Nephron (organoid): ENCODE data around the gene LMX1B.

Source experiments
- H3K27ac Mint-ChIP-seq, 3 experiments: 2 replicates each; pipeline ENCODE4 v1.8.0; 2020; ENCODE audit warnings: mixed read lengths in 3 of 3, mild to moderate bottlenecking in 2 of 3, moderate library complexity in 1 of 3
- H3K27me3 Mint-ChIP-seq: 2 replicates; pipeline ENCODE4 v1.8.0; 2021; ENCODE audit warnings: low read depth, mild to moderate bottlenecking, moderate library complexity, mixed read lengths
- H3K36me3 Mint-ChIP-seq: 2 replicates; pipeline ENCODE4 v1.8.0; 2020; ENCODE audit warnings: low read depth, mixed read lengths
- H3K4me1 Mint-ChIP-seq: 2 replicates; pipeline ENCODE4 v1.8.0; 2020; ENCODE audit warnings: mixed read lengths
- H3K4me3 Mint-ChIP-seq, 3 experiments: 2 replicates each; pipeline ENCODE4 v1.8.0; 2020; ENCODE audit warnings: mild to moderate bottlenecking in 3 of 3, mixed read lengths in 3 of 3, moderate library complexity in 2 of 3
- H3K9me3 Mint-ChIP-seq: 2 replicates; pipeline ENCODE4 v1.8.0; 2020; ENCODE audit warnings: mixed read lengths
- TF ChIP-seq, protein P1 (sequence below), 3 experiments: fragments of 200-600 bp; sonication (generic); IDR thresholded peaks; one replicate each; pipeline ENCODE4 v1.5.0; 2021; ENCODE audit warnings: antibody characterized with exemption in 3 of 3; ENCODE audit not compliant: unreplicated experiment in 3 of 3

The LMX1B gene

DNA sequence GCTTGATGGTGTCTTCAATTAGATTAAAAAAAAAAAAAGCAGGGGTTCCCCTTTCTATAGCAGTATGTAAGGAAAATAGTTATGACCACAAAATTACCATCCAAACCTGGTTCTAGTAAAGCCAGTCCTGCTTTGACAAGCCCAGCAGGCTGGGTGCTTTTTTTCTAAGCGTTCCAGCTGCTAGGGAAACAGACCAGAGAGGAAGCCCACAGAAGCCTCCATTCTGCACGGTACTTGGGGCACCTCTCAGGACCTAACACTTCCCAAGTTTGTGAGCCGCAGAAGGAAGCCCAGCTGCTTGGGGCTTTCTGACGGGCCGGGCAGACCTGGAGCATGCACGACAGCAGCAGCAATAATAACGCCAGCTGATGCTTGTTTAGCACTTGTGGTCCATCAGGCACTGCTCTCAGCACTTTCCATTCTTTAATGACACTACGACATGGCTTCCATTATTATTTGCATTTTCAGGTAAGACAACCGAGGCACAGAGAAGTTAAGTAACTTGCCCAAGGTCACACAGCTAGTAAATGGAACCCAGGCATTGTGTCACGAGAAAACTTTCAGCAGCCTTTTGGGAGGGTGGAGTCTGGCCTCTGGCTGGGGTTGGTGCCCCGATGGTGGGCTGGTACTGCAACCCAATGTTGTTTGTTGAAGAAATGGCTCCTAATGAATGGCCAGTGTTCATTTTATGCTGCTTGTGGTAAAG is 15.4 kb downstream of the LMX1B start:
- H3K9me3 Mint-ChIP-seq = no peaks in the 10 kb centered on the region
- H3K36me3 Mint-ChIP-seq = no peaks in the 10 kb centered on the region
- H3K4me1 Mint-ChIP-seq = peaks cover 26% of the 10 kb centered on the region
- H3K27me3 Mint-ChIP-seq = peaks cover 97% of the 10 kb centered on the region
- peak overlapping the region in 2 of 3 experiments; percentile 17 to 42 for H3K4me3 Mint-ChIP-seq
- TF ChIP-seq, protein P1, sequence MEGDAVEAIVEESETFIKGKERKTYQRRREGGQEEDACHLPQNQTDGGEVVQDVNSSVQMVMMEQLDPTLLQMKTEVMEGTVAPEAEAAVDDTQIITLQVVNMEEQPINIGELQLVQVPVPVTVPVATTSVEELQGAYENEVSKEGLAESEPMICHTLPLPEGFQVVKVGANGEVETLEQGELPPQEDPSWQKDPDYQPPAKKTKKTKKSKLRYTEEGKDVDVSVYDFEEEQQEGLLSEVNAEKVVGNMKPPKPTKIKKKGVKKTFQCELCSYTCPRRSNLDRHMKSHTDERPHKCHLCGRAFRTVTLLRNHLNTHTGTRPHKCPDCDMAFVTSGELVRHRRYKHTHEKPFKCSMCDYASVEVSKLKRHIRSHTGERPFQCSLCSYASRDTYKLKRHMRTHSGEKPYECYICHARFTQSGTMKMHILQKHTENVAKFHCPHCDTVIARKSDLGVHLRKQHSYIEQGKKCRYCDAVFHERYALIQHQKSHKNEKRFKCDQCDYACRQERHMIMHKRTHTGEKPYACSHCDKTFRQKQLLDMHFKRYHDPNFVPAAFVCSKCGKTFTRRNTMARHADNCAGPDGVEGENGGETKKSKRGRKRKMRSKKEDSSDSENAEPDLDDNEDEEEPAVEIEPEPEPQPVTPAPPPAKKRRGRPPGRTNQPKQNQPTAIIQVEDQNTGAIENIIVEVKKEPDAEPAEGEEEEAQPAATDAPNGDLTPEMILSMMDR (IDR thresholded peaks at IDR 0.05; ENCODE audit: unreplicated experiment in 3 of 3) = no peak
- H3K27ac Mint-ChIP-seq = peak overlapping the region in 2 of 3 experiments; percentile 26 to 86

DNA sequence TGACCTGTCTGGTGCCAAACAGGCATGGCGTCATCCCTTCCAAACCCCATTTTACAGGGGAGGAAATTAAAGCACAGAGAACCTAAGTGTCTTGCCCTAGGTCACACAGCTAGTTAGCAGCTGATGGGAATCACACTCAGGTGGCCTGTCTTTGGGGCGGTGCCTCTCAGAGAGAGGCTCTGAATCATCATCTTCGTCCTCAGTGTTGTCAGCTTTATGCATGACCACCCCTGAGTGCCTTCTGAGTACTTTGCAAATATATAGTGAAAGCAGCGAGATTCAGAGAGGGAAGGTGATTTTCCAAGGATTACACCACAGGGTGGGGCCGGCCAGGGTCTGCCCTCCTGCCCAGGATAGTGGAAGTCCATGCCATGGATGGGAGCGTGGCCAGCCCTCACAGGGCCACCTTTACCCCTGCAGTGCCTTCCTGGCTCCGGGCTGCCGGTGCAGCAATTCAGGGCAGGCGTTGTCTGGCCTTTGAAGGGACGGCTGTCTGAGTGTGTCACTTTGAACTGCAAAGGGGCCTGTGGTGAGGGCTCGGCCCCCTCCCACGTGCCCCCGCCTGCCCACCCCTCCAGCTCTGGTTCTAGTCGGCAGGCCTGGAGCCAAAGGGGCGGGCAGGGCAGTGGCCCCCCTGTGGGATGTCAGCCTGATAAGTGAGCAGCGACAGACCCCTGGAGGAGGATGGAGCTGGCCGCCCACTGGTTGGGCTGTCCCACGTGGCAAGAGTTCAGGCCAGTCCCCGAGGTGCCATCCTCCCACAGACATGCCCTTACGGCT is 16.9 kb downstream of the LMX1B start:
- H3K36me3 Mint-ChIP-seq = no peaks in the 10 kb centered on the region
- TF ChIP-seq, protein P1 (IDR thresholded peaks at IDR 0.05; ENCODE audit: unreplicated experiment in 3 of 3) = no peak
- H3K4me1 Mint-ChIP-seq = peaks cover 26% of the 10 kb centered on the region
- peaks cover 92% of the 10 kb centered on the region for H3K27me3 Mint-ChIP-seq
- H3K27ac Mint-ChIP-seq = peak overlapping the region in 2 of 3 experiments; percentile 20 to 40
- H3K4me3 Mint-ChIP-seq = no peak overlapping the region
- H3K9me3 Mint-ChIP-seq = no peaks in the 10 kb centered on the region

DNA sequence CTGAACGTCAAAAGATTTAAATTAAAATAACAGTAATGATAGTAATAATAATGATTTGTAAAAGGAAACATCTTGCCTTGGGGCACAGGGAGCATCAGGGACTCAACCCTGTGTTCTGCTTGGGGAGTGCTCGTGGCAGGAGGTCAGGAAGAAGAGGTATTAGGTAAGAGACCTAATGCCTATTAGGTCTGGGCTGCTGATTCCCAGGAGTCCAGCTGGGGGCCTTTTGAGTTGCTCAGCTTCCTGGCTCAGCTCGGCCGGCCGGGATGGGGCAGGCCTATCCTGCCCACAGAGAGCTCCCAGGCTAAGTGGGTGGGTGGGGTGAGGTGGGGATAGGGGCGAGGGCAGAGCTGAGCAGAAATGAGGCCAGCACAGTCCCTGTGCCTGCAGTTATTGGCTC is 17.5 kb downstream of the LMX1B start:
- H3K27ac Mint-ChIP-seq = peak overlapping the region in 1 of 3 experiments; percentile 40
- no peak overlapping the region for H3K4me3 Mint-ChIP-seq
- H3K27me3 Mint-ChIP-seq = peaks cover 92% of the 10 kb centered on the region
- peaks cover 22% of the 10 kb centered on the region for H3K4me1 Mint-ChIP-seq
- H3K36me3 Mint-ChIP-seq = no peaks in the 10 kb centered on the region
- H3K9me3 Mint-ChIP-seq = no peaks in the 10 kb centered on the region
- TF ChIP-seq, protein P1 (IDR thresholded peaks at IDR 0.05; ENCODE audit: unreplicated experiment in 3 of 3) = peak in 1 of 3 experiments; percentile 23

DNA sequence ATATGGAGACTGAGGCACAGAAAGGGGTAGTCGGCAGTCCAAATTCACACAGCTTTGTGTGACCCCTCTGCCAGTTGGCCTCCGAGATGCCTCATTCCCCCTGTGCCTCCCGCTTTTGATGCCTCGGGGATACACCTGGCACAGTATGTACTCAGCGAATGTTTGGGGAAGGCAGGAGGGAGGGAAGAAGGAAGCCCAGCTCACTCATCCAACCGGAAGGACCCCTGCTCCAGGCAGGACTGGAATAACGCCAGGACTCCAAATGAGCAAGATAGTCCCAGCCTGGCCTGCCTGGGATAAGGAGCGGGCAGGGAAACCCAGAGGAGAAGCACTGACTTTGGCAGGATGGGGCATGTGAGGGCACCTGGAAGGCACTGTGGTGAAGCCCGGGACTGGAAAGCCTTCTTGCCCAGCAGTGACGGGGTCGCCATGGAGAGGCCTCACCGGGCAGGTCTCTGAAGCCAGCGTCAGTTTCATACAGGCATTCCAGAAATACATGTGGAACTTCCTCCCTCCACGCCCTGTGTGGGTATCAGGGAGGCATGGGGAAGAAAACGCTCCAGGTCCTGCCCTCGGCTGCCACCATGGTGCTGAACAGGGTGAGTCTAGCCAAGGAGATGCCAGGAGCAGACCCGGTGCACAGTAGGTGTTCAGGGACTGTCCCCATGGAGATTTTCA is 20.3 kb downstream of the LMX1B start:
- Mint-ChIP-seq H3K36me3 (no peaks in the 10 kb centered on the region), H3K27me3 (peaks cover 87% of the 10 kb centered on the region), H3K4me3 (no peak overlapping the region), H3K9me3 (no peaks in the 10 kb centered on the region), H3K4me1 (peaks cover 9% of the 10 kb centered on the region), H3K27ac (no peak overlapping the region)
- TF ChIP-seq, protein P1 (IDR thresholded peaks at IDR 0.05; ENCODE audit: unreplicated experiment in 3 of 3) = no peak

DNA sequence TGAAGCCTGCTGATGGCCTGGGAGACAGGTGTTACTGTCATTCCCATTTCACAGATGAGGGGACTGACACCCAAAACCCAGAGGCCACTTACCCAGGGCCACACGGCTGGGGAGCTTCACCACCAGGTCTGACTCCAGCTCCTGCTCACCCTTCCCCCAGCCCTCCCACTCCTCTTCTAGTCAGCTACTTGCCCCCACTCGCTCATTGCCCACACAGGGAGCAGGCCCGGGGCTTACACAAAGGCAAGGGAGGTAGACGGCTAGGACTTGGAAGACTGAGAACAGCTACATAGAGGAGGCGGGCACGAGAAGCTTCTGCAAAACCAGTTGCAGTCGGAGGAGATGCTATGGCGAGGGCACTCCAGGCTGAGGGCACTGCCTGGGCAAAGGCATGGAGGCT is 21.3 kb downstream of the LMX1B start:
- peaks cover 5% of the 10 kb centered on the region for H3K4me1 Mint-ChIP-seq
- H3K4me3 Mint-ChIP-seq = peak overlapping the region in 1 of 3 experiments; percentile 47
- TF ChIP-seq, protein P1 (IDR thresholded peaks at IDR 0.05; ENCODE audit: unreplicated experiment in 3 of 3) = no peak
- H3K27ac Mint-ChIP-seq = no peak overlapping the region
- no peaks in the 10 kb centered on the region for H3K36me3 Mint-ChIP-seq
- no peaks in the 10 kb centered on the region for H3K9me3 Mint-ChIP-seq
- H3K27me3 Mint-ChIP-seq = peaks cover 87% of the 10 kb centered on the region
